HG03521 (cell line): Measurements from ENCODE around the gene SPRED2.

ENCODE experiments used
- ATAC-seq: cut with Tn5 transposase; IDR thresholded peaks from one replicate; pipeline ENCODE4 v1.9.1; 2021; ENCODE audit warnings: mild to moderate bottlenecking, moderate library complexity; ENCODE audit not compliant: unreplicated experiment

Gene SPRED2

DNA sequence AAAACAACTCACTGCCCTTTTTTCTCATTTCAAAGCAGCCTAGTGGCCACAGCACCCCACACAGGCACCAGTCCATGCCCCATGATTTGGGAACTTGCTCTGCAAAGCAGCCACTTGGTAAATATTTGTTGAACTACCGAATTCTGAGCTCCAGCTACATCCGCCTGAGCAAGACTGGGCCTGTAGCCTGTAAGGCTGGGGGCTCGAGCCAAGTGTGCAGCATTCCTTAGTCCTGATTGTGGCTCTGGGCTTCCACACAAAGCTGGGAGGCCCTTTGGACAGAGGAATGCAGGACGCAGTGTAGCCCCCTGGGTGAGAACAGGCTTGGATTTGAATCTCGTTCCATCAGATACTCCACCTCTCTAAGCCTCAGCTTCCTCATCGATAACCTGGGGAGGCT, 116.3 kb downstream of the SPRED2 start:
- no peak for ATAC-seq

DNA sequence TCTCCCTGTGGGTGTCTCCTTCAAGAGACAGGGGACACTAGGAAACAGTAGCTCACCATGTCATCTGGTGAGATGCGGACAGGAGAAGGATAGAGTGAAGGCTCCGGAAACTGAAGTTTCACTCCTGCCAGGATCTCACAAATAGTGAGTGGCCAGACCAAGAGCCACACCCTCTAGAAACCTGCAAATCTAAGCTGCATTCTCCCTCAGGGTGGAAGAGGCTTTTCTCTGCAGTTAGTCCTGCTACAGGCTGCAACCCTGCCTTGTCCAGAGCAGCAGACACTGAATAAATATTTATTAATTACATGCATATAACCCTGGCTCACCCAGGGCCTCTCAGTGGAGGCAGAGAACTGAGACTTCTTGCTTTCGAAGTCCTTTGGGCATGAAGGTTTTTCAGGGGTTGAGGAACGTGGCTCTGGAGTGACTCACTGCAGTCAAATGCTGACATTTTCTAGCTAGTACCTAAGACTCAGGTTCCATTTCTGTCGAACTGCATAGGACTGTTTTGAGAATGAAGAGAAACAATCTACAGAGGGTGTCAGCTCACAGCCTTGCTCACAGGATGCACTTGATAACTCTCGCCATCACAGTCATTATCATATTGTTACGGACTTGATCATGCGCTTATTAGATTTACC, 117.5 kb downstream of the SPRED2 start:
- no peak for ATAC-seq

DNA sequence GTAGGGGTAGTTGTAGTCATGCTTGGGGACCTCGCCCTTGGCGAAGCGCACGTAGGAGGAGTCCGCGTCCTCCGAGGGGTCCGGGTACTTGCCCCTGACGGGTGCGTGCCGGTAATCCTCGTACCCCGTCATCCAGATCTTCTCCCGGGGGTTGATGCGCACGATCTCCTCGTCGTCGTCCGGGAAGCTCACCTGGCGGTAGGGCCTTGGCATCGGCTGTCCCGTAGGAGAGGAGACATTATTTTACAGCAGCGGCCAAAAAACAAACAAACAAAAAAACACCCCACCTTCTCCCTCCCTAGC, 118.5 kb downstream of the SPRED2 start:
- ATAC-seq: no peak

DNA sequence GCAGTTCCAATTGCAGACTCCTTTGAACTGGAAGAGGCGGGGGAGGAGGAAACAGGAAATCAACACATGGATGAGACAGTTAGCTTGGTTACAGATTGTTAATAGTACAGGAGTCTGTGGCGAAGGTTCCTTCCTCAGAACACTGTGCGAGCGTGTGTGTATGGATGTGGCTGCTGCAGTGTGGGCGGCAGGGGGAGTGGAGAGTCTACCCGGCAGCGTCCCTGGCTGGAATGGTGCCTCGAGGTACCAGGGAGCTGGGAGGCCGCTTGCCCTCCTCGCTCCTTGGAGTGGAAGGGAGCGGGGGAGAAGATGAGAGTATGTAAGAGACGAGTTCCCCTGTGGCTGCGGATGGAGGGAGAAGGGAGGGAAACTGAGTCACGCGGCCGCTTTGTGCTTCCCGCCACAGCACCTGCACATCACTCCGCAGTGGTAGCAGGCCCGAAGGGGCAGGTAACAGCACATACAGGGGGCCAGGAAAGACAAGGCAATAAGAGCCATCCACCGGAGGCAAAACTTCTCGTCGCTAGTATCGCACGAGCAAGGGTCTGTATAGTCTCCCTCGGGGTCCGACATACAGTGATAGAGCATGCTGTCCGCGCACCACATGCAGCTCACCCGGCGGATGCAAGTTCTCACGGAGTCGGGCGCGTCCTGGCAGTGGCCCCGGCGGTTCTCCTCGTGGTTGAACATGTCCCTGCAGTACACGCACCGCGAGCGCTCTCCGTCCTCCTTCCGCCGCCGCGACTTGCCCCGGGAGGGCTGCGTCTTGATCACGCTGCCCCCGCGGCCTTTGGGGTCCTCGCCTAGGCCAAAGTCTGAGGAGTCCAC, 119.1 kb downstream of the SPRED2 start:
- ATAC-seq: no peak

DNA sequence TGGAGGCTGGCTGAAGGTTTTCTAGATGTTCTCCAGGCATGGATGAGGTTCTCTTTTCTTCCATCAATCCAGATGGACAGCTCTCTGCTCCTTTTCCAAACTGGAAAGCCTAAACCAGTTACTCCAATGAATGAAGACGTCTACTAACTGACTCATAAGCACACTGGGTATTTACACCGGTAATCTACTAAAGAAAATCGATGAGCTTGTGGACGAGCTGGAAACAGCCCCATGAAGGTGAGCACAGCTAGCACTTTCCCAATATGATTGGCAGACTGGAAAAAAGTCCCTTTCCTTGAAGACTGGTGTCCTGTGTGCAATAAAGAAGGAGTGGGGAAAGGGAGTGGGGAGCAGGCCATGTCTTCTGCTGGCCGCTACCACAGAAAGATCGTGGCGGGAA, 120.8 kb downstream of the SPRED2 start:
- ATAC-seq: no peak

DNA sequence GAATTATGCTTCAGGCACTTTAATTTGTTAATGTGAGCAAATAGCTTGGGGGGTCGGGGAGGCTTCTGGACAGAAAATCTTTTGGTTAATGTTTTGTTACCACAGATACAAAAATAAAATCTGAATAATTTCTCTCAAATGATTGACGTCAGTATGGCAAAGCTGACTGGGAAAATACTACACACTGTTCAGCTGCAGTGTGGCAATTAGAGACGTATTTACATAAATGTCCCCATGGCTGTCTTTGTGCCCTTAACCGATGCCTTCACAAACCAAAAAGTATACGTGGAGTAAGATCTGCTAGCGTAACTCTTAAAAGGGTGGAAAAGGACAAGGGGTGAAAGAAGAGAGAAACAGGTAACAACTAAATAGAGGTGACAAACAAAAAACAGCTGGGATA, 121.3 kb downstream of the SPRED2 start:
- no peak for ATAC-seq

DNA sequence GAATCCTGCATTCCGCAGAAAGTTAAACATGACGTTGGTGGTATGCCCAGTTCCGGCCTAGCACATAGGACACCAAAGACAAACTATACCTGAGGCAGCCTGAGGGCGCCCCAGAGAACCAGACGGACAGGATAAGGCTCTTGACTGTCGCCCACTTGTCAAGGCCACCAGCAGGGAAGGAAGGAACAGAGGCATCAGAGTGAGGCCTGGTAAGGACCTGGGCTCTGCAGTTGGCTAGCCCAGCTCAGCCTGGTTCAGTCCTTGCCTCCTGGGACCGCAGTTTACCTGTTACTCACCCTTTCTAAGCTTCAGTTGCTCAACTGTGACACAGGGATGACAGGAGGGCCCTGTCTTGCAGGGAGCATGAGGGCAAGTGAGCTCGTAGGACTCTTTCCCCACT, 122.7 kb downstream of the SPRED2 start:
- ATAC-seq: no peak

DNA sequence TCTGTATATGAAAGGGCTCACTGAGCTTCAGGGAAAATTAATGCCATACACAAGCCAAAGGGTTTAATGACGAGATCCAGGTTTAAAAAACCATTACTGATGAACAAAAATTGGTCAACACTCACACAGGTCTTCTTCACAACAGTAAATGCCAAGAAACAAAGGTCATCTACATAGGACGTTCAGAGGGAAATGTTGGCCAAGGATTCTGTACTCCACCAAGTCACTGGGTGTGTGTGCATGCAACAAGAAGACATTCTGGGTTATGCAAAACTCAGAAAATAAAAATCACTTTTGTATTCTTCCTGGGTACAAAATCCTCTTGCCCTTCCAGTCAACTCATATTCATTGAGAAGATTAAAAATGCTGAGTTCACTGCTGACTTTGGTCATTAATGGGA, 126.5 kb downstream of the SPRED2 start:
- no peak for ATAC-seq

DNA sequence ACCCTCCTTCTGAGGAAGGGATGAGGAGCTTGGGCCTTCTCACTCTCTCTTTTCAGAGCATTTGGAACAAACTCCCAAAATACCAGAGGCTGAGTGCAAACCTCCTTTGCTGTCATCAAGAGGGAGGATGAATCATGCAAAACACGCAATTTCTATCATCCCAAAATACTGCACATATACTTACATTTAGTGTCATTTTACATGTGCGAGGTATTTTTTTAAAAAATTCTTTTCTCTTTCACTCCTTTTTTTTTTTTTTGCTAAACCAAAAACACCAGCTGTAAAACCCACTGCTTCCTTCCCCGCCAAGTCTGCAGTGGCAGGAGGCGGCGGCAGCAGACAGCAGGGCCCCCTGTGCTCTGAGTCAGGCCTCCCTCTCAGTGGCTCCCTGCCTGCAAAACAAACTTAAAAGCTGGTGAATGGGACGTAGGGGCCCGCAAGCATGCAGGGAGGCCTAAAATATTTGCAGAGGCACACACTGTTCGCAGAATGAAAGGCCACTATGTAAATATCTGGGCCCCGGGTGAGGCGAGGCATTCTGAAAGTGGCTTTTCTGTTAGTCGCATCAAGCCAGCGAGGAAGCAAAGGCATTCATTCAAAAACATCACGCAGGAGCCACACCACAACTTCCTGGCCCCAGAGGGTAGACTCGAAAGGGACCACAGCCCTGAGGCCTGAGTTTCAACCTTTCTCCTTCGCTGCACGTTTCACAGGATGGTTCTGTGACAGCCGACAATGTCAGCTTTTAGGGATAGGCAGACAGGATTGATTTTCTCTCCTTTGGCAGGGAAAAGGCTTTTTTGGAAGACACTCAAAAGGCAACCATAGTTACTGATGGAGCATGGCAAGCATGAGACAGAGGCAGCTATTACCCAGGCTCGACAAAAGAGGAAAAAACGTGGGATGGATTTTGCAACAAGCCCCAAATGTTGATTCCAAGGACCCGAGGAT, 131.4 kb downstream of the SPRED2 start:
- ATAC-seq: peak; percentile 87

DNA sequence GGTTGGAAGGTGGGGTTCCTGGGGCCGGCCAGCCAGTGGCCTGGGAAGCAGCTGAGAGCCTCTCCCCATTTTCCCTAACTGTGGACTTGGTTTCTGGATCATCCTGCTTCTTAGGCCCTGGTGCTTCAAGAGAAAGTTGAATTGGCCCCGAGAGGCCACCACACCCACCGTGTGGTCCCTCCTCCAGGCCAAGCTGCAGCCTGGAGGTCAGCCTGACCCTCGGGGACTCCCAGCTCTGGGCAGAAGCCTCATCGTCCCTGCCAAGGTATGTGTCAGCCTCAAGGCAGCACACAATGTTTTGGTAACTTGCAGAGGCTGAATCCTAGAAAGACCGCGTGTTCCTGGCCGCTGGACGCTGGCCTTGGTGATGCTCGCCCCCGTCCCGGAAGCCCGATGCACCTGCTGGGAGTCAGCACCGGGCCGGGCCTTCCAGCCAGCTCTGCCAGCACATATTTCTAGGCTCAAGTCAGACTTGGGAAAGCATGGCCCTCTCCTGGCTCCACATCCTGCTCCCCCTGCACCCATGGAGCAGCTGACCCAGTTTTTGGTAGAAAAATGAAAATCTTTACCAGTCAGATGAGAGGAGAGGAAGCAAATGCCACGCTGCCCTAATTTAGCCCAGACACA, 132.2 kb downstream of the SPRED2 start:
- ATAC-seq: no peak

DNA sequence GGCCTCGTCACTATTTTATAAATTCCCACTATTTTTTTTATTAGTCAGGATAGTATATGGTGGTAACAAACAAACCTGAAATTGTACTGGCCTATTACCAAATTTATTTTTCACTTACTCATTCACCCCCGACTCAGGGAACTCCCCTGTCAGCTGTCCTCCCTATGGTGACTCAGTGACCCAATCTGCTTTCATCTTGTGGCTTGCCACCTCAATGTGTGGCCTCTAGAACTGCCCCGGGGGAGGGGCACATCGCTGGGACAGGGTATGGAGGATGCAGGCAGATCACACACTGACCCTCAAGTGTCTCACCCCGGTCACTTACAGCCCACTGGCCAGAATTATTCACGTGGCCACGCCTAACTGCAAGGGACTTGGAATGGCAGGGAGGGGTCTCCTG, 133.2 kb downstream of the SPRED2 start:
- no peak for ATAC-seq

DNA sequence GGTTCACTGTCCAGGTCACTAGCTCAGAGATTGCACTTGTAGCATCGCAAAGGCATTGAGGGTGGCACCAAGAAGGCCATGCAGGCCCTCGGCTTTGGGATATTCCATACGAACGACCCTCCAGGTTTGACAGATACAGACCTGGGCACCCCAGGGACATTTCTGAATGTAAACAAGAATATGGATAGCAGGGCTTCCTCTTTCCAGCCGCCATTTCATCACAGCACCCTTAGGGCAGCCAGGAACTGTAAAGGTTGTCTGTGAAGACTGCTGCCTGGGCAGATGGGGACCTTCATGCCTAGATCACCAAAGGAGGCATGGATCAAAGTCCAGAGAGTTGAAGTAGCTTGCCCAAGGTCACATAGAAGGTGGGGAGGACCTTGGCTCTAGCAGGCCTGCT, 134.3 kb downstream of the SPRED2 start:
- ATAC-seq: no peak

DNA sequence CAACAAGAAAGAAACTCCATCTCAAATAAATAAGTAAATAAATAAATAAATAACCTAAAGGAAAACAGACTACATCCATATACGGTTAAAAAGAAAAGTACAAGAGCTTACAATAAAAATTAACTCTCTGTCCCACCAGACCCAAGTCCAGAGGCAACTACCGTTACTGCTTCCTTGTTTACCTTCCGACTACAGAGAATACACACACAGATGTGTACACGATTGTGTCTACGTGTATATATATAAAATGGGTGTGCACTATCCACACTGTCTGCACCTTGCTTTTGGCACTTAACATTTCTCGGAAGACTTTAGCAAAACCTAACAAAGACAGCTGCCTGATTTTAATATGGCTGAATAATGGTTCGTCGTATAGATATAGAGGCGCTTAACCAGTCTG, 134.9 kb downstream of the SPRED2 start:
- ATAC-seq: no peak

DNA sequence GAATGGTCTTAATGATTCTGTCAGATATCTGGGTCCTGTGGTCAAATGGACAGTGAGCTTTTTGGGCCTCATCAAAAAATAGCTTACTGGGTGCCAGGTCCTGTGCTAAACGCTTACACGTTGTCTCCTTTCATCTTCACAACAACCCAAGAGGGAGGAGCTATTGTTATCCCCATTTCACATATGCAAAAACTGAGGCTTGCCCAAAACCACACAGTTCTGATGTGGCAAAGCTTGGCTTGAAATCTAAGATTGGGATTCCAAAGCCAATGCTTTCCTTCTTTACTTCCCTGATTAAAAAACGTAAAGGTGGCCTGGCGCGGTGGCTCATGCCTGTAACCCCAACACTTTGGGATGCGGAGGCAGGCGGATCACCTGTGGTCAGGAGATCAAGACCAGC, 135.4 kb downstream of the SPRED2 start:
- no peak for ATAC-seq

DNA sequence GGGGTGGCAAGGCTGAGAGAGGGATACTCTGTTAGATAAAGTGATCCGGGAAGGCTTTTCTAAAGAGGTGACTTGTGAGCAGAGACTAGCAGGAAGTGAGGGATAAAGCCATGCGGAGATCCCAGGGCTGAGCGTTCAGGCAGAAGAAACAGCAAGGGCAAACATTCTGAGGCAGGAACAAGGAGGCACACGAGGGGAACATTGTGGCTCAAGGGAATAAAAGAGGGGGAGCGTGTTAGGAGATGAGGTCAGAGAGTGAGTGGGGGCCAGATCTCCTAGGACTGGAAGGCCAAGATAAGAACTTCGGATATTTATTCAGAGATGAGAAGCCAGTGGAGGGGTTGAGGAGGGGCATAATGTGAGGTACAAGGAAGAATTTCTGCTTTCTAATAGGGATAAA, 137.7 kb downstream of the SPRED2 start:
- ATAC-seq: no peak

DNA sequence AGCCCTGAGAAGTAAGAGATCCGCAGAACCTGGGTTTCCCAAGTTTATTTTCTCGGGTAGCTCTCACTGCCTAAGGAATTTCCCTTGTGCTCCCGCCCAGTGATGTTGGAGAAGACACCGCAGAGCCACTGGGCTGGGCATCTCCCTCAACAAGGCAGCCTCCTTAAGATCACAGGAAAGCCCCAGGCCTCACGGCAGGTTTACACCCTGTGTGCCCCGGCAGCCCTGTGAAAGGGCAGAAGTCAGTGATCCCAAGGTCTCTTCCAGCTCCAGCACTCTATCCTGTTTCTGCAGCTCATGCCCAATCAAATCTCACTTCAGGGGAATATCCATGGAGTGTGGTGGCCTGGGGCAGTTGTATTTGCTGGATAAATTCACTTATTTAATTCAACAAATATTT, 138.3 kb downstream of the SPRED2 start:
- ATAC-seq: no peak

DNA sequence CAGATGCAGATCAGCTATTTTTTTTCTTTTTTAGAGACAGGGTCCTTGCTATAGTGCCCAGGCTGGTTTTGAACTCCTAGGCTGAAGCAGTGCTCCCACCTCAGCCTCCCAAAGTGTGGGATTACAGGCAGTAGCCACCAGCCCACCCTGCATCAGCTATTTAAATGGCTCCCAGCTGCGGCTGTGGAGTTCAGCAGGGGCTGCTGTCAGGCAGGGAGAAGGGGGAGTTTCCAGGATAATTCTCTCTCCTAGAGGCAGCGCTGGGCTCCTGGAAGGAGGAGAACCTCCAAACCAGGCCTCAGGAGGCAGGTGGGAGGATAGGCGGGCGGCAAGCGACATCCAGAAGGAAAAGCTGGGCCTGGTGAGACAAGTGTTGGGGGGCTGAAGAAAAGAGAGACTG, 139.0 kb downstream of the SPRED2 start:
- ATAC-seq: no peak

DNA sequence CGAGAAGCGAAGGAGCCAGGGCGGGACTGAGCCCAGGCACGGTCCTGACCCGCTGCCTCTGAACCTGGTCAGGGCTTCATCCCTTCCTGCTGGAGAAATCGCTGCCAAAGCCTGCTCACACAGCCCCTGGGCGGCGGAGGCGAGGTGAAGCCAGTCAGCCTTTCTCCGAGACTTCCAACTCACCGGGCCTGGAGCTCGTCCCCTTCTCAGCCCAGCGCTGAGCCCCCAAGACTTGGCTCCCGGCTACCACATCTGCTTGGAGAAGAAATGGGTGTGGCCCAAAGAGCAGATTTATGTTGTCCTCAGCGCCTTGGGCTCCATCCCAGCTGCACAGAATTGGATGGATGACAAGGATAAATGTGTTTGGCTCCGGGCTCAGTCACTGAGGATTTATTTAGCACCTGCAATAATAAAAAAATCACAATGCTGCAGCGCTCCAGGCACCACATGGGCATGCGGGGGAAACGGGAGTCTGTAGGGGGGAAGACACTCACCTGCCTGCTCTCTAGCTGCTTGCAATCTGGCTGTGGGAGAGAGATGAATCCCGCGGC, 139.9 kb downstream of the SPRED2 start:
- no peak for ATAC-seq

DNA sequence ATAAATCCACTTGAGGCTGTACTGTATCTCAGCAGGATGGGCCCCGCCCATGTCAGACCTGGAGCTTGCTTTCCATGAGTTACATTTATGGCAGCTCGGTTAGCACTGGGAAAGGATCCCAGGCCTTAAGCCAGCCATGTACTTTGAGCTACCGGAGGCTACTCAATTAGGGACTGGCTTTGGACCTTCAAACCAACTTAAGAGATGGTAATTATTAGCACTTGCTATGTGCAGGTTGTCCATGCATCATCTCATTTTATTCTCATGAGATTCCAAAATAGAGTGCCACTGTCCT, 140.3 kb downstream of the SPRED2 start:
- no peak for ATAC-seq

DNA sequence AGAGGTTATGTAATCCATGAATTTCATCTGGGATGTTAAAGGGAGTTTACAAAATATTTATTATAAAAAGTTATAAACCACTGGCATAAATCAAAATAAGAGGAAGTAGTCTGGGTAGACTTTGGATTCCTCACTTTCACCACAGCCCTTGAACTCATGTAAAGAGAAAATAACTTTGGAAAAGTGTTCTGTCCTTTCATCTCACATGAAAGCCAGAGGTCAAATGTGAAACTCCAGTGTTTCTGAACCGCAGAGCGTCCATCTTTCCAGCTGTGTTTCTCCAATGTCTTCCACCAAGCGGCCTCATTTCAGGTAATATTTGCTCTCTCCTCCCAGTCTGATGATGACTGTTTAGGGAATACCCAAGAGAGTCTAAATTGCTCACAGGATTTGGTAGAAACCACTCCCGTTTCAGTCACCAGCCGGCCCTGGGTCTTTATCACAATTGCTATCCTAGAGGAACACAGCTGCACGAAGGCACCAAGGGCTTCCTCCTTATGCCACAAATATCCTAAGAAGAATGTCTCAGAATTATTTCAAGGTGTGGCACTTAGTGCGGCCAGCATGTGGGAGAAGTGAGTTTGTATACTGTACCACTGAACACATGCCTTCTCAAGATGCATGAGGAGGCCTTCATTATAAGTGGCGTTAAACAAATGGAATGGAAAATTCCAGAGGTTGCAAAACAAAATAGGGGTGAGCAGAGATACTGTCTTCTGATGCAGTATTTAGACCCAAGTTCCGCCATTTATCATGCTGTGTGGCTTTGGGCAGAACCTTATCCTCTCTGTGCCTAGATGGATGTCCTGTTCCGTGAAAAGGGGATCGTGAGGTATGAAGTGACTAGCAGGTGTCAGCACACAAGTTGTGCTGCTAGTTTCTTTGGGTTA, 140.9 kb downstream of the SPRED2 start:
- ATAC-seq: no peak
